Colon (tissue), 2 donors: ENCODE results near the gene CBS.
"Not testable (repeated sequence)": the region's sequence is repeated elsewhere in the genome, so short reads cannot be mapped to it uniquely, and the experiment has no call there.

Experiments used
- FAIRE-seq: peaks from 2 replicates; lab custom pipeline; 2012; peaks lifted over from hg19 to GRCh38; lab: Jason Lieb, UNC
- donor health status: control.
- donor health status: control.

Gene CBS

GRCh38 chr21:43075170-43076022, at the start of gene CBS:
Gene CBS (minus strand): TSS chr21:43075835. CDS start chr21:43072193, 3,642 bp downstream.
- not testable (repeated sequence) for FAIRE-seq

GRCh38 chr21:43115956-43116355, 40.3 kb upstream of the CBS start:
- FAIRE-seq, result not testable (repeated sequence)

- FAIRE-seq, result not testable (repeated sequence)
These were observed 38.8 kb upstream of the CBS start for GRCh38 chr21:43114483-43114882.

GRCh38 chr21:43109006-43109405, 33.4 kb upstream of the CBS start:
- not testable (repeated sequence) for FAIRE-seq

- not testable (repeated sequence) for FAIRE-seq
These were observed 32.5 kb upstream of the CBS start for GRCh38 chr21:43108177-43108576.

GRCh38 chr21:43107794-43108137, 32.1 kb upstream of the CBS start:
- not testable (repeated sequence) for FAIRE-seq

GRCh38 chr21:43106965-43107793, 31.5 kb upstream of the CBS start, which contains the start of gene U2AF1:
Gene U2AF1 (minus strand): TSS chr21:43107570. CDS start chr21:43107494, 76 bp downstream.
- not testable (repeated sequence) for FAIRE-seq

- FAIRE-seq, result not testable (repeated sequence)
These were observed 29.0 kb upstream of the CBS start for GRCh38 chr21:43104642-43105041.

GRCh38 chr21:43102281-43102680, 26.6 kb upstream of the CBS start:
- FAIRE-seq, result not testable (repeated sequence)

- FAIRE-seq, result not testable (repeated sequence)
These were observed 26.0 kb upstream of the CBS start for GRCh38 chr21:43101676-43102075.

- not testable (repeated sequence) for FAIRE-seq
These were observed 25.4 kb upstream of the CBS start for GRCh38 chr21:43101000-43101399.

GRCh38 chr21:43091979-43092614, 16.5 kb upstream of the CBS start:
- FAIRE-seq, result not testable (repeated sequence)

GRCh38 chr21:43090947-43091346, 15.3 kb upstream of the CBS start:
- not testable (repeated sequence) for FAIRE-seq

- FAIRE-seq, result not testable (repeated sequence)
These were observed 13.8 kb upstream of the CBS start for GRCh38 chr21:43089463-43089862.

- not testable (repeated sequence) for FAIRE-seq
These were observed 7.1 kb upstream of the CBS start for GRCh38 chr21:43082587-43083300.

- not testable (repeated sequence) for FAIRE-seq
These were observed 1.0 kb upstream of the CBS start for GRCh38 chr21:43076643-43077042.

- not testable (repeated sequence) for FAIRE-seq
These were observed 495 bp upstream of the CBS start for GRCh38 chr21:43076023-43076637.

GRCh38 chr21:43074401-43075169, 1.1 kb downstream of the CBS start:
- not testable (repeated sequence) for FAIRE-seq

- FAIRE-seq, result not testable (repeated sequence)
These were observed 2.9 kb downstream of the CBS start for GRCh38 chr21:43072742-43073141.

GRCh38 chr21:43069682-43070081, 6.0 kb downstream of the CBS start:
- not testable (repeated sequence) for FAIRE-seq
